ENCODE data around the gene HOXA3. TPM values are rescaled to one million over a fixed set of nuclear protein-coding genes. Genes with fewer than 3 reads are reported as not detected.

HOXA3 gene
- total and polyA plus RNA-seq, 10 of the 15 experiments (the other 5 are each of a cell fraction or from before 2014, with no cell fraction given), result 0.05 TPM; not detected in 9

DNA sequence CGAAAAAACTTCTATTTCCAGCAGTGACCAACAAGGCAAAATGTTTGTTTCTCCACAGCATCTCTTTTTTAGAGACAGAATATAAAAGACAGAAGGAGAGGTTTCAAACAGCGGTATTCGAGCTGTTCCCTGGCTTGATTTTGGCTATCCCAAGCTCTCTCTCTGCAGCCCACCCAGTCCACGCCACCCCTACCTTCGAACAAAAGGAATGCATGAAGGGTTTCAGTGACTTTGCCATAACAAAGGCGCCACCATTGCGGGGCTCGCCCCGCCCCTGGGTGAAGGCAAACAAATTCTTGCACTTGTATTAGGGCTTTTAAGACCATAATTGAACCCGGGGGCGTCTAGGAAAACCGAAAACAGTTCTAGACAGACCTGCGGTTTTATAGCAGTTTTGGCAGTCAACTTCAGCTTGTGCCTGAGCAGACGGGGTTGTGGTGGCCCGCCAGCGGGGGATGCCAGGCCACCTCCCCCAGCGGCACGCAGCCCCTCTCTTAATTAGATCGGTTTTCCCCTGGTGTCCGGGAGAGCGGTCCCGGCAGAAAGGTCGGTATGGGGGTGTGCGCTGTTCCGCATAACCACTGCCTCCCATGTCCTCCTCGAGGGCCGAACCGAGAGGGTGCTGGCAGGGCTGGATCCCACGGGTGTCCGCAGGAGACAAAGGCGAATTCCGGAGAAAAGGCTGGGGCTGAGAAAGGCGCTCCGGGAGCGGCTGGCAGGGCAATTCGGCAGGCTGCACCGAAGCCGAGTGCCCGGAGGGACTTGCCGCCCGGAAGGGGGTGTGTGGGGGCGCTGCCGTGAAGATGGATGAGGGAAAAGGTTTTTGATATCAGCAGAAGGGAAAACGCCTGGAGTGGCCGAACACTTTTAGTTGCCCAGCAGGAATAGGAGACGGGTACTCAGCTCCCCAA, 35.3 kb upstream of the HOXA3 start (continued):
- TF ChIP-seq, protein P1, sequence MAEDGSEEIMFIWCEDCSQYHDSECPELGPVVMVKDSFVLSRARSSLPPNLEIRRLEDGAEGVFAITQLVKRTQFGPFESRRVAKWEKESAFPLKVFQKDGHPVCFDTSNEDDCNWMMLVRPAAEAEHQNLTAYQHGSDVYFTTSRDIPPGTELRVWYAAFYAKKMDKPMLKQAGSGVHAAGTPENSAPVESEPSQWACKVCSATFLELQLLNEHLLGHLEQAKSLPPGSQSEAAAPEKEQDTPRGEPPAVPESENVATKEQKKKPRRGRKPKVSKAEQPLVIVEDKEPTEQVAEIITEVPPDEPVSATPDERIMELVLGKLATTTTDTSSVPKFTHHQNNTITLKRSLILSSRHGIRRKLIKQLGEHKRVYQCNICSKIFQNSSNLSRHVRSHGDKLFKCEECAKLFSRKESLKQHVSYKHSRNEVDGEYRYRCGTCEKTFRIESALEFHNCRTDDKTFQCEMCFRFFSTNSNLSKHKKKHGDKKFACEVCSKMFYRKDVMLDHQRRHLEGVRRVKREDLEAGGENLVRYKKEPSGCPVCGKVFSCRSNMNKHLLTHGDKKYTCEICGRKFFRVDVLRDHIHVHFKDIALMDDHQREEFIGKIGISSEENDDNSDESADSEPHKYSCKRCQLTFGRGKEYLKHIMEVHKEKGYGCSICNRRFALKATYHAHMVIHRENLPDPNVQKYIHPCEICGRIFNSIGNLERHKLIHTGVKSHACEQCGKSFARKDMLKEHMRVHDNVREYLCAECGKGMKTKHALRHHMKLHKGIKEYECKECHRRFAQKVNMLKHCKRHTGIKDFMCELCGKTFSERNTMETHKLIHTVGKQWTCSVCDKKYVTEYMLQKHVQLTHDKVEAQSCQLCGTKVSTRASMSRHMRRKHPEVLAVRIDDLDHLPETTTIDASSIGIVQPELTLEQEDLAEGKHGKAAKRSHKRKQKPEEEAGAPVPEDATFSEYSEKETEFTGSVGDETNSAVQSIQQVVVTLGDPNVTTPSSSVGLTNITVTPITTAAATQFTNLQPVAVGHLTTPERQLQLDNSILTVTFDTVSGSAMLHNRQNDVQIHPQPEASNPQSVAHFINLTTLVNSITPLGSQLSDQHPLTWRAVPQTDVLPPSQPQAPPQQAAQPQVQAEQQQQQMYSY (CRISPR knock-in tag; IDR thresholded peaks at IDR 0.05), result no peak
- TF ChIP-seq SREBF2 (IDR thresholded peaks at IDR 0.05; ENCODE audit: low read length) (no peak), MEF2B (IDR thresholded peaks at IDR 0.05; ENCODE audit: partially characterized antibody, poor library complexity, severe bottlenecking) (no peak)

DNA sequence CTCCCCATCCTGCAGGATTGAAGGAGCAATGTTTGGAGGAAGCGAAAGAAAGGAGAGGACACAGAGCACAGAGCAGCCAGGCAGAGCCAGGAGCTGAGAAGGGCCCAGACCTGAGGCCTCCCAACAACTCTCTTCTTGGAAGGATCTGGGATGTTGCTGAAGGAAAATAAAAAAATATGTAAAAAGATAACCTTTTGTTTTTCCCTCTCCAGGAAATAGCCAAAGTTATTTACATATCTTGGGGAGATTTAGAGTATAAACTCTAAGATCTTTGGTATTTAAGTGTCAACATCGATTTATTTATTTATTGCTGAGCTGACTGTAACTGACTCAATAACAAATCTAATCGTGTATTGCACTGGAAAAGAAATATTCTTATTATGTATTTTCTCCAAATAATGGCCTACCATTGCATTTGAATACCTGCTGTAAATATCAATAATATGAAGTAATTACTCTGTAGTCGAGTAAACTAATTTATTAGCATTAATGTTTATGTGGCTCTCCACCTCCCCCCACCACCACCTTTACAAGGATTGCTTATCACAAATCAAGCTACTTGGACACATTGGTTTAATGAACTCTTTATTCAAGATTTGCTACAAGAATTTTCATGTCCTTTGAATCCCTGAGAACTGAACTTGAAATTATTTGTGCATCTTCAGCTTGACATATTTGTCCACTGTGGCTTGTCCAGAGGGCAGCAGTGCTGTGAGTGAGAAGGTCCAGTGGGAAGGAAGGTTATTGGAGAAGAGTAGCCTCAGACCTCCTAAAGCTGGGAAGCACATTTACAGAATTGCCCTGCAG, 34.5 kb upstream of the HOXA3 start:
- Histone ChIP-seq H3K27ac (ENCODE audit: control insufficient read depth, insufficient read depth) (no peak overlapping the region), H3K9me3 (replicated peaks; ENCODE audit: control insufficient read depth, insufficient read depth, low read length) (no peaks in the 10 kb centered on the region; the same call in 2 of the 3 replicates), H3K4me2 (ENCODE audit: control insufficient read depth, insufficient read depth) (no peak overlapping the region), H3K27me3 (replicated peaks in 1 of 2; ENCODE audit: control insufficient read depth in 2 of 2, insufficient read depth in 2 of 2, low read length in 1 of 2) (peaks cover 49 to 54% of the 10 kb centered on the region in 2 experiments), H3K79me2 (ENCODE audit: control insufficient read depth, insufficient read depth, low read length) (no peaks in the 10 kb centered on the region), H3K36me3 (ENCODE audit: control insufficient read depth in 2 of 2, insufficient read depth in 2 of 2, low read length in 1 of 2) (no peaks in the 10 kb centered on the region), H3K9ac (ENCODE audit: control insufficient read depth, insufficient read depth, low read length) (no peak overlapping the region), H4K20me1 (ENCODE audit: control insufficient read depth, insufficient read depth) (0 out of 2 replicates have a peak, but pooled peaks cover 3% of the 10 kb centered on the region), H2AFZ (ENCODE audit: control insufficient read depth, low read depth, low read length) (no peak overlapping the region), H3K4me3 (no peak overlapping the region), H3K4me1 (ENCODE audit: control insufficient read depth, insufficient read depth, low read length) (no peaks in the 10 kb centered on the region)
- ChIA-PET RAD21 (ENCODE audit: unreplicated experiment) (interaction anchor here (0.6 kb wide), 1 partner anchor 72 kb away, joined by 4 read pairs; no protein-coding TSS in a partner anchor), SMC1A (ENCODE audit: uncharacterized antibody, unreplicated experiment) (interaction anchor here (1.2 kb wide), 1 partner anchor 9 kb away, joined by 5 read pairs; no protein-coding TSS in a partner anchor), CTCF (interaction anchor here (0.6 to 2.1 kb wide), 2 partner anchors 9 to 583 kb away, joined by 3 to 7 read pairs; no protein-coding TSS in a partner anchor), POLR2A (no interaction called here)
- in situ Hi-C loops (cut with MboI), result no loop called here
- intact Hi-C loops (cut with micrococcal nuclease; ENCODE audit: unreplicated experiment), result no loop called here
- ATAC-seq, result no peak
- FAIRE-seq, result no peak
- BruUV-seq (replicated peaks), result no TSS peak
- no peak for TF ChIP-seq DPF2 (IDR thresholded peaks at IDR 0.05)
- no peak for TF ChIP-seq EED (IDR thresholded peaks at IDR 0.05; ENCODE audit: low read depth)
- no peak for TF ChIP-seq SUPT20H (IDR thresholded peaks at IDR 0.05; ENCODE audit: borderline replicate concordance, control insufficient read depth, low read depth, low read length)
- TF ChIP-seq, protein P2, sequence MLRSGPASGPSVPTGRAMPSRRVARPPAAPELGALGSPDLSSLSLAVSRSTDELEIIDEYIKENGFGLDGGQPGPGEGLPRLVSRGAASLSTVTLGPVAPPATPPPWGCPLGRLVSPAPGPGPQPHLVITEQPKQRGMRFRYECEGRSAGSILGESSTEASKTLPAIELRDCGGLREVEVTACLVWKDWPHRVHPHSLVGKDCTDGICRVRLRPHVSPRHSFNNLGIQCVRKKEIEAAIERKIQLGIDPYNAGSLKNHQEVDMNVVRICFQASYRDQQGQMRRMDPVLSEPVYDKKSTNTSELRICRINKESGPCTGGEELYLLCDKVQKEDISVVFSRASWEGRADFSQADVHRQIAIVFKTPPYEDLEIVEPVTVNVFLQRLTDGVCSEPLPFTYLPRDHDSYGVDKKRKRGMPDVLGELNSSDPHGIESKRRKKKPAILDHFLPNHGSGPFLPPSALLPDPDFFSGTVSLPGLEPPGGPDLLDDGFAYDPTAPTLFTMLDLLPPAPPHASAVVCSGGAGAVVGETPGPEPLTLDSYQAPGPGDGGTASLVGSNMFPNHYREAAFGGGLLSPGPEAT (IDR thresholded peaks at IDR 0.05; ENCODE audit: low read depth), result no peak
- no peak for TF ChIP-seq ZNF274 (IDR thresholded peaks at IDR 0.05; ENCODE audit: insufficient read depth, insufficient read length)
- TF ChIP-seq SP1 (IDR thresholded peaks at IDR 0.05; ENCODE audit: low read depth, low read length), result no peak
- DNase-seq (ENCODE audit: low read depth, low spot score), result no peak
- 2% methylated on average over 4 of the region's 4 CpGs for WGBS (ENCODE audit: insufficient coverage, insufficient replicate concordance, low lambda C conversion rate, missing lambda C conversion rate)

All from GM12878 (cell line).